ENCODE measurements around the gene ZBTB11.

DNA sequence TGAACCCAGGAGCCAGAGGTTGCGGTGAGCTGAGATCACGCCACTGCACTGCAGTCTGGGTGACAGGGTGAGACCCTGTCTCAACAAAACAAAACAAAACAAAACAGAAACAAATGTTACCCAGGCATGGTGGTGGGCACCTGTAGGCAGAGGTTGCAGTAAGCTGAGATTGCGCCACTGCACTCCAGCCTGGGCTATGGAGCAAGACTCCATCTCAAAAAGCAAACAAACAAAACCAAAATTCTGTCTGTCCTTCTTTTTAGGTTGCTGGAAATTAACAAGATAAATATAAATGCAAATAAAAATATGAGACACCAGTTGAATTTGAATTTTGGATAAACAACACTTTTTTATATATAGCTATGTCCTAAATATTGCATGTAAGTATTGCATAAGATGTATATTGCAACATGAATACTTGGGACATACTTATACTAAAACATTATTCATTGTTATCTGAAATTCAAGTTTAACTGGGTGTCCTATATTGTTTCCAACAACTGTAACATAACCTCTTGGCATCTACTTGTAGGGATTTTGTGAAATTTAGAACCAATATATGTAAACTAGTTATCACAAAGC, 42.8 kb upstream of the ZBTB11 start:
- TF ChIP-seq, protein P1, sequence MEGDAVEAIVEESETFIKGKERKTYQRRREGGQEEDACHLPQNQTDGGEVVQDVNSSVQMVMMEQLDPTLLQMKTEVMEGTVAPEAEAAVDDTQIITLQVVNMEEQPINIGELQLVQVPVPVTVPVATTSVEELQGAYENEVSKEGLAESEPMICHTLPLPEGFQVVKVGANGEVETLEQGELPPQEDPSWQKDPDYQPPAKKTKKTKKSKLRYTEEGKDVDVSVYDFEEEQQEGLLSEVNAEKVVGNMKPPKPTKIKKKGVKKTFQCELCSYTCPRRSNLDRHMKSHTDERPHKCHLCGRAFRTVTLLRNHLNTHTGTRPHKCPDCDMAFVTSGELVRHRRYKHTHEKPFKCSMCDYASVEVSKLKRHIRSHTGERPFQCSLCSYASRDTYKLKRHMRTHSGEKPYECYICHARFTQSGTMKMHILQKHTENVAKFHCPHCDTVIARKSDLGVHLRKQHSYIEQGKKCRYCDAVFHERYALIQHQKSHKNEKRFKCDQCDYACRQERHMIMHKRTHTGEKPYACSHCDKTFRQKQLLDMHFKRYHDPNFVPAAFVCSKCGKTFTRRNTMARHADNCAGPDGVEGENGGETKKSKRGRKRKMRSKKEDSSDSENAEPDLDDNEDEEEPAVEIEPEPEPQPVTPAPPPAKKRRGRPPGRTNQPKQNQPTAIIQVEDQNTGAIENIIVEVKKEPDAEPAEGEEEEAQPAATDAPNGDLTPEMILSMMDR (conservative IDR thresholded peaks at IDR 0.05; ENCODE audit: low read depth, low read length) = no peak
- TF ChIP-seq EZH2 (IDR thresholded peaks at IDR 0.05; ENCODE audit: borderline replicate concordance, low read depth, low read length, poor library complexity, severe bottlenecking) = no peak

Data from A673 (cell line).